ENCODE data around the gene LRRC73. TPM values are rescaled to one million over a fixed set of nuclear protein-coding genes. Genes with fewer than 3 reads are reported as not detected.
"Not testable (repeated sequence)": the region's sequence is repeated elsewhere in the genome, so short reads cannot be mapped to it uniquely, and the experiment has no call there.

LRRC73 gene
- total RNA-seq, 4 donors from 2014 or later: 1.2 to 1.5 TPM; not detected in 2

GRCh38 chr6:43464337-43464736 lies 45.8 kb downstream of the LRRC73 start:
- Histone ChIP-seq H3K27ac (no peak overlapping the region), H3K27me3 (peaks cover 0 to 12% of the 10 kb centered on the region in 2 donors), H3K4me1 (no peaks in the 10 kb centered on the region), H3K9me3 (no peaks in the 10 kb centered on the region), H3K36me3 (no peaks in the 10 kb centered on the region), H3K4me3 (no peak overlapping the region)
- DNase-seq: no peak
- intact Hi-C loops (cut with DNase I; ENCODE audit: low total_unique reads): no loop called here
- TF ChIP-seq POLR2A (IDR thresholded peaks at IDR 0.05): no peak
- TF ChIP-seq, protein P1, sequence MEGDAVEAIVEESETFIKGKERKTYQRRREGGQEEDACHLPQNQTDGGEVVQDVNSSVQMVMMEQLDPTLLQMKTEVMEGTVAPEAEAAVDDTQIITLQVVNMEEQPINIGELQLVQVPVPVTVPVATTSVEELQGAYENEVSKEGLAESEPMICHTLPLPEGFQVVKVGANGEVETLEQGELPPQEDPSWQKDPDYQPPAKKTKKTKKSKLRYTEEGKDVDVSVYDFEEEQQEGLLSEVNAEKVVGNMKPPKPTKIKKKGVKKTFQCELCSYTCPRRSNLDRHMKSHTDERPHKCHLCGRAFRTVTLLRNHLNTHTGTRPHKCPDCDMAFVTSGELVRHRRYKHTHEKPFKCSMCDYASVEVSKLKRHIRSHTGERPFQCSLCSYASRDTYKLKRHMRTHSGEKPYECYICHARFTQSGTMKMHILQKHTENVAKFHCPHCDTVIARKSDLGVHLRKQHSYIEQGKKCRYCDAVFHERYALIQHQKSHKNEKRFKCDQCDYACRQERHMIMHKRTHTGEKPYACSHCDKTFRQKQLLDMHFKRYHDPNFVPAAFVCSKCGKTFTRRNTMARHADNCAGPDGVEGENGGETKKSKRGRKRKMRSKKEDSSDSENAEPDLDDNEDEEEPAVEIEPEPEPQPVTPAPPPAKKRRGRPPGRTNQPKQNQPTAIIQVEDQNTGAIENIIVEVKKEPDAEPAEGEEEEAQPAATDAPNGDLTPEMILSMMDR (IDR thresholded peaks at IDR 0.05): no peak

GRCh38 chr6:43461936-43462335 lies 48.2 kb downstream of the LRRC73 start:
- H3K4me1 ChIP-seq: no peaks in the 10 kb centered on the region
- intact Hi-C loops (cut with DNase I; ENCODE audit: low total_unique reads): no loop called here
- no peaks in the 10 kb centered on the region for H3K36me3 ChIP-seq
- H3K9me3 ChIP-seq: no peaks in the 10 kb centered on the region
- H3K4me3 ChIP-seq: no peak overlapping the region
- DNase-seq: no peak
- no peak overlapping the region for H3K27ac ChIP-seq
- TF ChIP-seq POLR2A (IDR thresholded peaks at IDR 0.05): no peak
- TF ChIP-seq, protein P1 (IDR thresholded peaks at IDR 0.05): no peak
- H3K27me3 ChIP-seq: peaks cover 0 to 28% of the 10 kb centered on the region in 2 donors

GRCh38 chr6:43460032-43460431 lies 50.1 kb downstream of the LRRC73 start:
- H3K4me3 ChIP-seq: no peak overlapping the region
- no peak for TF ChIP-seq POLR2A (IDR thresholded peaks at IDR 0.05)
- TF ChIP-seq, protein P1 (IDR thresholded peaks at IDR 0.05): no peak
- no peak overlapping the region for H3K27ac ChIP-seq
- intact Hi-C loops (cut with DNase I; ENCODE audit: low total_unique reads): no loop called here
- no peaks in the 10 kb centered on the region for H3K9me3 ChIP-seq
- peaks cover 4 to 38% of the 10 kb centered on the region in 2 donors for H3K27me3 ChIP-seq
- no peak for DNase-seq
- H3K36me3 ChIP-seq: no peaks in the 10 kb centered on the region
- H3K4me1 ChIP-seq: peaks cover 0 to 6% of the 10 kb centered on the region in 2 donors

DNA sequence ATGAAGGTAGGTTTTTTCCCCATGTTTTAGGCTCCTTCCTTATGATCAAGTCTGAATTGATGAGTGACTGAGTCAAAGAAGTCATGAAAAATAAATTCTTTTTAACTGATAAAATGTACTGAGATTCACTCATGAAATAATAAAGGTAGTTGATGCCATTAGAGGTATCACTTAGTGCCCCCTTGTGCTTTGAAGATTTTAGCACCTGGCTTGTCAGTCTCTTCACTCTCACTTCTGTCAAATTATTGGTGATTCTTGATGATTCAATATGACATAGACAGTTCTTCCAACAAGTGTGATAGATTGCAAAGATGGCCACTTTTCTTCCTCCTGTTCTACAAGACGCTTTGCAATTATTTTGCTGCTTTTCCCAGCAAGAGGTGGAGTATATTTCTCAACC lies 50.6 kb downstream of the LRRC73 start:
- no peak for DNase-seq
- Histone ChIP-seq H3K27me3 (peaks cover 4 to 38% of the 10 kb centered on the region in 2 donors), H3K36me3 (no peaks in the 10 kb centered on the region), H3K4me1 (peaks cover 0 to 6% of the 10 kb centered on the region in 2 donors), H3K4me3 (no peak overlapping the region), H3K9me3 (peaks cover 0 to 4% of the 10 kb centered on the region in 2 donors), H3K27ac (no peak overlapping the region)
- TF ChIP-seq, protein P1 (IDR thresholded peaks at IDR 0.05): no peak
- TF ChIP-seq POLR2A (IDR thresholded peaks at IDR 0.05): no peak
- intact Hi-C loops (cut with DNase I; ENCODE audit: low total_unique reads): no loop called here

DNA sequence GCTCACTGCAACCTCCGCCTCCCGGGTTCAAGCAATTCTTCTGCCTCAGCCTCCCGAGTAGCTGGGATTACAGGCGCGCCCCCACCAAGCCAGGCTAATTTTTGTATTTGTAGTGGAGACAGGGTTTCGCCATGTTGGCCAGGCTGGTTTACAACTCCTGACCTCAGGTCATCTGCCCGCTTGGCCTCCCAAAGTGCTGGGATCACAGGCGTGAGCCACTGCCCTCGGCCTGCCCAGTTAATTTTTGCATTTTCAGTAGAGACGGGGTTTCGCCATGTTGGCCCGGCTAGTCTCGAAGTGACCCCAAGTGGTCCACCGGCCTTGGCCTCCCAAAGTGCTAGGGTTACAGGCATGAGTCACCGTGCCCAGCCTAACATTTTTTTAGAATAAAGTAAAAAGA lies 52.0 kb downstream of the LRRC73 start:
- H3K27ac ChIP-seq; H3K9me3 ChIP-seq; intact Hi-C loops (cut with DNase I; ENCODE audit: low total_unique reads); H3K4me1 ChIP-seq; H3K4me3 ChIP-seq; H3K36me3 ChIP-seq; DNase-seq: not testable (repeated sequence)
- peaks cover 4 to 38% of the 10 kb centered on the region in 2 donors for H3K27me3 ChIP-seq

GRCh38 chr6:43457643-43458042 lies 52.5 kb downstream of the LRRC73 start:
- Histone ChIP-seq H3K9me3 (peaks cover 0 to 4% of the 10 kb centered on the region in 2 donors), H3K27ac (no peak overlapping the region), H3K4me3 (no peak overlapping the region), H3K27me3 (peaks cover 4 to 38% of the 10 kb centered on the region in 2 donors), H3K4me1 (peaks cover 0 to 6% of the 10 kb centered on the region in 2 donors), H3K36me3 (no peaks in the 10 kb centered on the region)
- intact Hi-C loops (cut with DNase I; ENCODE audit: low total_unique reads): no loop called here
- TF ChIP-seq POLR2A (IDR thresholded peaks at IDR 0.05): no peak
- TF ChIP-seq, protein P1 (IDR thresholded peaks at IDR 0.05): no peak
- DNase-seq: no peak

Measured in uterus (tissue), 4 donors.